ENCODE data around the gene SORCS1.

Gene SORCS1

DNA sequence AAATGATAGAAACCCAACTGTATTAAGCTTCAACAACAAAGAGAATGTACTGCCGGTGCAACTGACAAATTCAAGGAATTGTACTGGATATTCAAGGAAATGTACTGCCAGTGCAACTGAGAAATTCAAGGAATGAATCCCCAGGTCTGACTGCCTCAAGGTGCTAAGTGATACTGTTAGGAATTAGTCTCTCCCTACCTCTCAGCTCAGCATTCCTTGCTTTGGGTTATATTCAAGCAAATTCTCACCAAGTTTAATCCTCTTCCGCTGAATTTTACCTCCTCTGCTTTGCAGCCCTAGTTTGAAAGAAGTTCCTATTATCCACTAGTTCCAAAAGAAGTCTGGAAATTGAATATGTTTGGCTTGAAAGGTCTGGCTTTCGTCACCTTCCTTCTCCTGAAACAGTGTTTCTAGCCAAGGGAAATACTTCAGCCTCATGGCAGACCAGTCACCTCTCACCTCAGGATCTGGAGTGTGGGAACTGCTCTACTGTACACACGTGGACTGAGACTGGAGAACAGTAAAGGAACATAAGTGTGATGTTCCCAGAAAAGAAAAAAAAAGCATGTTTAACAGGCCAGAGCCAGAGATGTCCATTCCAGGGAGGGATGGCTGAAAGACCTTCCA, 60.4 kb downstream of the SORCS1 start:
- FAIRE-seq (no peak), DNase-seq (ENCODE audit: low spot score) (no peak)

DNA sequence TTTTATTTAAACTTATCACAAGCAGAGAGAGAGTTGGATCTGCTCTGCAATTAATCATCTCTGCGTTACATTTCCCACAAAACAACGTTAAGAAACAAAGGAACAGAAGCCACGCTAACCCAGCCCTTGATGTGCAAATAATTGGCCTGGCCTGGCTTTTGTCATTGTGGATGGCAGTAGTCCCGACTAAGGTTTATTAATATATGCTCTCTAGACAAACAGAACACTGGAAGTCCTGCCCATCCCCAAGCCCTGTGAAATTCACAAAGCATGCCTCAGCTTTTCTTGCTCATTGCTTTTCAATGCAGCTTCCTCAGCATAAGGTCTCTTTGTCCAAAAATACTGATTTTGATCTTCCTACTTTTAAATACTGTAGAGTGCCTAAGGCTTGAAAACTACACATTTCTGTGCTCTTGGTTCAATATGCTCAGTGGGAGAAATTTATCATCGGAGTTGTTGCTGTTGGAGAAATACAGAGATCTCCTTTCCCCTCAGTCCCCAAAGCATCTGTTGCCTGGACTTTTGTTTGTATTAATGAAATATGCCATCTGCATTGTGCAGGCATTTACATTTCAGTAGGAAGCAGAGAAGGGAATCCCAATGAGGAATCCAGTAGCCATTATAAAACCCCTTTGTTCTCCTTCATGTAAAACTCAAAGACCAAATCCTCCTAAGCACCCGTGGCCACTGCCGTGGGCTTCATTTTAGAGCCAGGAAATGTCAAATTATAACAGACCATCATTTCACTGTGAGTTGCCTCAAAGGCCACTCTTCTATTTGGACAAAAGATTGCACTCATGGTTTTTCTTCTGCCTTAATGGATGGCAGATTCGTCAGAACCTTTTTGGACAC, 61.1 kb downstream of the SORCS1 start:
- no peak for DNase-seq (ENCODE audit: low spot score)
- no peak for FAIRE-seq

DNA sequence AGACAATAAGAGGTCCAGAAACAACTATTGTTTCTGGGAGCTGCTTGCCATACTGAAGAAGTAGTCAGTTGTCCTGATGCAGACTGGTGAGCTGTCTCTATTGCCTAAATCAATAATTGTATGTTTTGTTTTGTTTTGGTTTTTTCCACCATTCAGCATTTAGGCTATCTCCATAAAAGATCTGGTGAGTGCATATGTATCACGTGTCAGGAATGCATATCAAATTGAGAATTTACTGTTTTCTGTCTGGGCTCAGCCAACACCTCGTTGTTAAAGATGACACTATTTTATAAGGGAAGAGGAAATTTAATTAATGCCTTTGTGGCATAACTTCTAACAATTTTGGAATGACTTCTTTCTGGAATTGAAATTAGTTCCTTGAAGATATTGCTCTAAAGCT, 66.2 kb downstream of the SORCS1 start:
- FAIRE-seq (no peak), DNase-seq (ENCODE audit: low spot score) (no peak)

DNA sequence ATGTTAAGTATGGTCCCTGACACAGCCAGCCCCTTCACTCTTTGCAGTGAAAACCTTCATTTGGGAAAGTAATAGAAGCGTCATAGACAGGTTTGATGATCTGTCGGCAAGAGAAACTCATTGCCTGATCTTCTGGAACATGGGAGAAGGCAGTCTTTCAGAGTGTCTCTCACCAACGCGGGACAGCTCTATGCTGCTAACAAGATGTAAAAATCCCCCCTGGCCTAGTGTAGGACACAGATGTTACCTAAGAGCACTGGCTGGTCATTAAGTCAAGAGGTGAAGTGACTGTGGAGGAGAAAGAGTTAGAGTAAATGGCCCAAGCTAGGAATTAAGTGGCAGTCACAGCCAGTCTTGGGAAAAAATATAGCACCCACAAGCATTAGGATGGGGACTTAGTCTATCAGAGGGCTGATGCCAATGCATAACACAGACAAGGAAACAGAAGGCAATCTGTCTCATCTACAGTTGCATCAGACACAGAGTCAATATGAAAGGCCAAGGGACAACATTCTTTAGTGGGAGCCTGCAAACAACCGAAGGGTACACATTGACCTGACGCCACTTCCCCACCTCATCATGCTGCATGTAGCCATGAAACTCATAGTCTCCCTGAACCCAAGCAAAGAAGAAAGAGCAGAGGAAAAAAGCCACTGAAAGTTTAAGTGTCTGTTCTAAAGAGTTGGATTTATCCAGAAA, 69.5 kb downstream of the SORCS1 start:
- FAIRE-seq (no peak), DNase-seq (ENCODE audit: low spot score) (no peak)

DNA sequence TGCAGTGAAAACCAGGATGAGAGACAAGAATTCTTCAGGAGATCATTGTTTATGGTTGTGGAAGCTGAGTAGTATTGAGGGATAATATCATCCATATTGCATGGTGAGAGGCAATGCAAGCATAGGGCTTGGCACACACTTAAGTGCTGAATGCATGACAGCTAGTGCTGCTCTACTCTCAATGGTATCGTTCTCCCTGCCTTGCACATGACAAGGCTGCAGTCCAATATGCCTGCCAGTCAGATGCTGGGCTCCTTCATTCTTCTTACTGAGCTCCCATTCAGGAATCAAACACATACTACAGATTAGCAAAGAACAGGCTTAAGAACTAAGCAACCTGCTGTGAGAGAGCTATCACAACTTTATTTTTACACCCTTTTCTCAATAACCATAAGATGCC, 72.2 kb downstream of the SORCS1 start:
- no peak for FAIRE-seq
- no peak for DNase-seq (ENCODE audit: low spot score)

DNA sequence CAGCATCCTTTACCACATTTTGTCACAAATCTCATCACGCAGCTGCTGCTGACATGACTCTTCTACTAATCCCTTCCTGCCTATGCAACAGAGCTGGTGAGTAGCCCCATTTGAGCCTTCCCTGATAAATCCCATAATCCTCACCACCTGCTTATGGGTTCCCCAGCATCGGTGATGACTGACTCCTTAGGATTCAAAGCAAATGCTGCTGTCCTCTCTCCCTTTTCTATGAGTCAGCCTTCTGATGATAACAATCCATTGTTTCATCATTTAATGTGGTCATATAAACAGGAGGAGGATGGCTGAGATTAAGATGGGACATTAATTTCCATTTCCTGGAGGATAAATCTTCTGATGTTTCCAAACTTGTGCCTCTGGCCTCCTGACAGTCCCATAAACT, 73.4 kb downstream of the SORCS1 start:
- DNase-seq (ENCODE audit: low spot score) (no peak), FAIRE-seq (no peak)

DNA sequence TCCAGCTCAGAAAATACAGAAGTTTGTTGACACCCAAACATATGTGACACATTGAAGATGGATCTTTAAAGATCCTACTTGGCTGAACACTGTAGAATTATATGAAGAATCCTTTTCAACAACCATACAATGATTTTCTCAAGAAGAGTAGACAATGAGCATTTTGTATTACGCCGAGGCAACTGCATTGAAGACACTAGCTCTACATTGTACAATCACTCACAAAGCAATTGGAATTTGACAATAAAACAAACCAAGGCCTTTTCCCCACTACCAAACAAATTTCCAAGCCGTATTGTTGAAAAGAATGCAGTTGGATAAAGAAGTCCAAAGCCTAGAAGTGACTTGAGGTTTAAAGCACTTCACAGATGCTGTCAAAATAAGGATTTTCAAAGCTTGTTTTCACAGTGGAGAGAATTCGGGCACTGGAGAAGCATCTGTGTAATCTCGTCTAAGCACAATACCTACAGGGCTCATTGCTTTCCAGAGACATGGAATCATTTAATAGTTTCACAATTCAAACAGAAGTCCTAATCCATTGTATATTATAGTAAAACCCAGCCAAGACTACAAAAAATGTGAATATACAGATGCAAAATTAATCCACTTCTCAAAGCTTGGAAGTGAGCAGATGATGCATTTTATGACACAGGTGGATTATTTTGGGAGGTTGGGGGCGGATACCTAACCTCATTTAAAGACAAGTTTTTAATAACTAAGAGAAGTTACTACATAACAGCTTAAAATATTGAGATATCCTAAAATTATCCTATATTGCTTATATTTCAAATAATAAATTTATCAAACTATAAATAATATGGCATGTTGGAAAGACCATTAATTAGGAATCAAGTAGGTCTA, 78.6 kb downstream of the SORCS1 start:
- no peak for DNase-seq (ENCODE audit: low spot score)
- FAIRE-seq = no peak

DNA sequence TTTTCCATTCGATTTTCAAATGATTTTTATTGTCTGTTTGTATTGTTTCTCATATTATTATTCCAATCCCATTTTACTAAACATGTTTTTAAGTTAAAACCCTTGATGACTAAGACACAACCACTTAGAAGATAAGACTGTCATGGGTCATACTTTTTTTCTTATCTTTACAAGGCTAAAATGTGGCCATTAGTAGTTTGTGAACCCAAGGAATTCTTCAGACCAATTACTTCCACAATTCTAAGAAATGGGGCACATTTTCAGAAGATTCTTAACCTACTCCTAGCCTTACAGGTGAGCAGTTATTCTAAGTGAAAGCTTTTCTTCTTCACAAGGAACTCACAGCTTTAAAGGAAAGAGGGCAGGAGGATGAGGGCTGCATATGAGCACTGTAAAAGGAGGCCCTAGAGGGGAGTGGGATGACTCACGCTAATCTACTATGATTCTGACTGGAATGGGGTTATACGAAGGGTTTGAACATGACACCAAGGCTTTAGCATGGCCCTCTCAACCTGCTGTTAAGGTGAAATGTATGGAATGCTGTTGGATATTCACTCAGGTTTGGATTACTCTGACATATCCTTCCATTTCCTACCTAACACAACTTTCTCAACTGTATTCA, 81.0 kb downstream of the SORCS1 start:
- FAIRE-seq (no peak), DNase-seq (ENCODE audit: low spot score) (no peak)

DNA sequence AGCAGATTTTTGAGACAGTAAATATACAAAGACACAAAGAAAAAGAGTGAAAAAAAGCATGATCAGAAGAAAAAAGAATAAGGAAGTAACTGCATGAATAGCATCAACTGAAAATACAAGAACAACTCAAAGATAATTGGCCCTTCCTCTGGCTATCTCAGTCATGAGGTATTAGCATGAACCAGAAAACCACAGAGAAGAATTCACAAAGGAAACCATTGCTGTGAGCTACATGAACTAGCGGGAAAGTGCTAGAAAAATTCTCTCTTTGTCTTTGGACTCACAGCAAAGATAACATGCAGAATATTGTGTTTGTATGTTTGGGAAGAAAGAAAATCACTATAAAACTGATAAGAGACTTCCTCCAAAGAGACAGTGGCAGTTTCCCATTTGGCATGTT, 82.9 kb downstream of the SORCS1 start:
- DNase-seq (ENCODE audit: low spot score) = no peak
- FAIRE-seq = no peak

DNA sequence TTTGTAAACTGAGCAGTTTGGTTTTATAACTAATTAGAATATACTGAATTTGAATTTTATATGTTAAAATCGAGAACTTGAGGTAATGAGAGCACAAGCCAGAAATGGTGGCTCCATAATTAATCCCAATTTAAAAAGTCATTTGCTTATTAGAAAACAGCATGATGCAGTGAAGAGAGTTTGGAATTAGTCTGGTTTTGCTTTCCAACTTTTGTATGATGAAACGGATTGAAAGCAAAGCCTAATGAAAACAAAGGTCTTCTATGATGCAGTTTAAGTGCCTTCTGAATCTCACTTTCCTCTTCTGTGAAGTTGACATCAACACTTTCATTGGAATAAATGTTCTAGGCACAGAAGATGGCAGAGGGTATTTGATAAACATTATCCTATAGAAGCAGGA, 89.4 kb downstream of the SORCS1 start:
- DNase-seq (ENCODE audit: low spot score) (no peak), FAIRE-seq (no peak)

DNA sequence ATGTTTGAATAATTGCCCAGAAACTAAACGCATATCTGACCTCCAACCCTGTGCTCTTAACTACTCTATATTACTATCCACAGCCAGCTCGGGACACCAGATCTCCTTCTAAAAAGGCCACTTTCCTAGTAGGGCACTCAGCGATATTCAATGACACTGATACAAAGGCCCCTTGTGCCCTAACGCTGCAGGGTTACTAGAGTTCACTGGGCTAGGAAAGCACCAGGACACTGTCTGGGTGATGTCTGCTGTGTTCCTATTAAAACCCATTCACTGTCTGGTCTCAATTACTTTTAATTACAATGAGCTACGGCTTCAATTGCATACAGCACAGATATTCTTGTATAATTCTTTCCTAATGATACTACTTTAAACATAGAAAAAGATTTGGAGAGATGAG, 91.7 kb downstream of the SORCS1 start:
- DNase-seq (ENCODE audit: low spot score) (no peak), FAIRE-seq (no peak)

DNA sequence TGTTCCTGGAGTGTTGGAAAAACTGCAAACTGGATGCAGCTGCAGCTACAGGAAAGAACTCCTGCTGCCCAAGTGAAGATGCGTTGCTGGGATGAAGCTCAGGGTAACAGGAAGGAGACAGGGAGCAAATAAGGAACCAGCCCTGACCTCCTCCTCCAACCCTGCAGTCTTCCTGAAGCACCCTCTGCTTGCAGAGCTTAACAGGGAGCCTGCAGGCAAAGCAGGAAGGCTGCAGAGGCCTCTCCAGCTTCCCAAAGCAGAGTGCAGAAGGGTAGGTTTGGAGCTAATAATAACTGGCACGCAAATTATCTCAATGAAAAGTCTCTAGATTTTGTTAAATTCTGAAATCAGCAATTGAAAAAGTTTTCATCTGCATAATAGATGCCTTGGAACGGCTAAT, 92.5 kb downstream of the SORCS1 start:
- no peak for FAIRE-seq
- no peak for DNase-seq (ENCODE audit: low spot score)

DNA sequence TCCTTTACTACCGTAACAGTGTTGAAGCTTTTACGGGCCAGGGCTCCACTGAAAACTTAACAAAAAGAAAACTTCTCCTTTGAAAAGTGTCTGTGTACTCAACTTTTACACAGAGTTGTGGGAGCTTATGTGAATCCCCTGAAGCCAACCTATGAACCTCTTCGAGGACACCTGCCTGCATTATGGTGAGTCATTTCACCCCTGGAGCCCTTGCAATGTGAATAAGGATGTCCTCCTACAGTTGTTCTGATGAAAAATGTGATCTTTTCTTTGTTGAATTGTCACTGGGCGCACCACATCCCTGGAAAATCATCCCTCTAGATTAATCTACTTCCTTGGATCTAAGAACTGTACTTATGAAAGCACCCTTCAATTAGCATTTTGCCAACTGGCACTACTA, 93.2 kb downstream of the SORCS1 start:
- FAIRE-seq = no peak
- DNase-seq (ENCODE audit: low spot score) = no peak

DNA sequence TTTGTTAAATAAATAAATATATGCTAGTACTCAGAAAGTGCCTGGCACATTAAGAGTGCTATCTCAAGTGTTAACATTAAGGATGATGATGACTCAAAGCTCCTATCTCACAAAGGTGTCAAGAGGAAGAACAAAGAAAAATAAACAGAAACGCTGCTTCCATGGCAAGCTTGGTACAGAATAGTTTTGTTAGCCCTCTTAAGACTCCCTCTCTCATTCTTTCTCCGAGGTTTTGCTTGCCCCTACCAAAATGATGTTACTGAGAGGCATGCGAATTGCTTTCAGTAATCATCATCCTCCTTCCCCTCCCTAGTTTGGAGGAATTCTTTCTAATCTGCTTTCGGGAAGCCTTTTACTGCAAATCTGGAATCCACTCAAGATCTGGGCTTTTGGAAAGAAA, 96.7 kb downstream of the SORCS1 start:
- FAIRE-seq = no peak
- no peak for DNase-seq (ENCODE audit: low spot score)

DNA sequence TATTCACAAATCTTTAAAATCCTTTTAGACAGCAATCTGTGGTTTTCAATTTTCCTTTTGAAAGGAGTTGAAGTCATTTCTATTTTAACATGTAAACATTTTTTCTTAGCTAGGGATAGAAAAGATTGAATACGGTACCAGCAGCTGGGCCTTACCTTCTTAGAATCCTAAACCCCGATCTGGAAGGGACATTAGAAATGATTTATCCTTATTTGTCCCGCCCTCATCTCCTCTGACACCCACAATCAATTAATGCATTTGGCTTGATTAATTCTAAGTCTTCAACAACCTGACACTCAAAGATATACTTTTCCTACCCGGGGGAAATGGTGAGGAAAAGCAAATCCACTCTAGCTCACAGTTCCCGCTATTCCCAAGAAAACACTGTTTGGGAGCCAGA, 100.4 kb downstream of the SORCS1 start:
- FAIRE-seq = no peak
- DNase-seq (ENCODE audit: low spot score) = no peak

DNA sequence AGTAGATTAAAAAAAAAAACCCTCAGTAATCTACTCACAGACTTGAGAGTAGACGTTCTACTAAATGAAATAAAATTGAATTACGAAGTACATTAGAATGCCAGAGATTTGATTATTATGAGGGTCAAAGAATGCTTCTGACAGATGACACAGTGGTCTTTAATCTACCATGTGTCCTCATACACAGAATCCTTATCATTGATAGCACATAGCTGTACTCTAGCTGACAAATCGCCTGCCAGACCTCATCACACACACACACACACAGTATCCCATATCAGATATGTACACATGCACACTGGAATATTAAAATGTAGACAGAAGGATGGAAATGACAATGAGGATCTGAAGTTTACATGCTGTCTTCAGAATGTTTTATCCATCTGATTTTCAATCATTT, 104.6 kb downstream of the SORCS1 start:
- no peak for FAIRE-seq
- no peak for DNase-seq (ENCODE audit: low spot score)

DNA sequence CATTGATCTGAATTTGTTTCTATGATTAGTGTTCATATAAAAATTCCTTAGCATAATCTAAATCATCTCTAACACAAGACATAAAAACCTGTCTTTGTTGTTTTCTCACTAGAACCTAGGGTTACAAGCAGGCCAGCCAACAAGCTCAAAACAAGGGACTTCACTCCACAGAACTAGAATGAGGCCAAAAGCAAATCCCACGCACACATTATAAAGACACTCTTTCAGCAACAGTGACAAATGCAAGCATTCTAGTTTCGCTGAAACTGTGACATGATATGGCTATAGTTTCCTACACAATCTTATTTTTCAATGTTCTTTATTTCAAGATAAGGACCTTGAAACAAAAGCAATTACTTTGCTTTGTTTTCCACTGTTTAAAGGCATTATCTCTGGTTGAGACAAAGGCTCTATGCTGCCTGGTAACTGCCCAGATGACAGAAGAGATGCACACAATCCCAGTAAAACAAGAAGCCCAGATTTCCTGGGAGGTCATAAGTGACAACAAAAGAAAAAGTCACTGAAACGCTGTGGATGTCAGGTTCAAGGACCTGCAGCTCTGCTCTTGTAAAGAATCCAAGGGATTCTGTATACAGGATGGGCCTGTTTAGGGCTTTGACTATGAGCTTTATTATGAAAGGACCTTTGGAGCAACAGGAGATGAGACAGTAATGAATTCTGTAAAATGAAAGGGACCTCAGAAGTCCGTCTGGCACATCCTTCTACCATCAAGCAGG, 105.3 kb downstream of the SORCS1 start:
- no peak for FAIRE-seq
- DNase-seq (ENCODE audit: low spot score) = no peak

DNA sequence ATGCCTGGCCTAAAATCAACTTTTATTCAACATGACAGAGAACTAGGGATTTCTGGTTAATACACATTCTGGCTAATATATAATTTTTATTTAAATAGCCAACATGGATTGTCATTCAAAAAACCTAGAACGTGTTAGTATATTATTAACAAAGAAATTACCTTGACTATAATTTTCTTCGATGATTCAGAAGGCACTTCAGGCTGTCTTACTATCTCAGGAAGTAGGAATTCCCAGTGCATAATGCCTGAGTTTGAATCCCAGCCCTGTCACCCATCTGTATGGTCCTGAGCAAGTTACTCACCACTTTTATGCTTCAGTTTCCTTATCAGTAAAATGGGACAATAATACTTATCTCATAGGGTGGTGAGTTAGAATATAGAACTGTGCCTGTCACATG, 106.2 kb downstream of the SORCS1 start:
- DNase-seq (ENCODE audit: low spot score) (no peak), FAIRE-seq (no peak)

DNA sequence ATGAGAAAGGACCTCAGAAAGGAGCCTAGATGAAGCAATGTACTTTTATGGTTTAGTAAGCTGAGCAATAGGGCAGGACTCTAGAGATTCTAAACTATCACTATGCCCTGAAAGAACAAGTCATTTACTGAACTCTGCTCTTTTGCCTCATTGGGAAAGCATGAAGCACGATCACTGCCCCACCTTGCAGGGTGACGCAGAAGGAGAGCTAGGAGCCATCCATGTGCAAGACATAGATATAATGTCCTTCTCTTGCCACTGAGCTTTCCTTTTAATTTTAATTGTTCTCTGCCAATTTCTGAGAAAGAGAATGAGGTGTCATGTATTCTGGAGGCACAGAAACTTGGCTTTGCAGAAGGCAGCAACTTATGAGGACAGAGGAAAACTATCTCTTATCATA, 108.3 kb downstream of the SORCS1 start:
- DNase-seq (ENCODE audit: low spot score) (no peak), FAIRE-seq (no peak)

DNA sequence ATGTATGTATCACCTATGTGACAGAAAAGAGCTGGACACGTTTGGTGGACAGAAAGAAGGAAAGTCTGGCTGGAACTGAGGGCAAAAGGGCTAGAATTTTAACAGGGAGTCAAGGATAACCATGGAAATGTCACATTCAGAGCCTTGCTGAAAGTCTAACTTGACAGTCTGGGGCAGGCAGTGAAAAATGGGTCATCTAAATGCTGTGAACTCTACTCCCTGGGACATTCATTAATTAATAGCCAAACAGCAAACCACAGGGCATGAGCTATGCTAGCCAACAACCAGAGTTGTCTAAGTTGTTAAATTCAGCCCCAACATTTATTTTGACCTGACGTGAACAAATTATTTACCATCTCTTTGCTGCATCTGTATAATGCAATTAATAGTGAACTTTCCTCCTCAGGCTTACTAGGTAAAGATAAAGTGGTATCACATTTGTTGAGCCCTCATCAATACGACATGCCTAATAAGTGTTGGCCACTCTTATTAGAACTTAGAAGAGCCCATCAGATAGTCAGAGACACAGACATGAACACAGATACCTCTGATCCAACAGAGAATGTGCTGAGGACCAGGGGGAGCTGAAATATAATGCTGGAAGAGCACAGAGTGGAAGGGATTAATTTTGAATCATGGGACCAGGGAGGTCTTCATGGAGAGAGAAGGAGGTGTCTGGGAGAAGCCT, 109.9 kb downstream of the SORCS1 start:
- DNase-seq (ENCODE audit: low spot score) (no peak), FAIRE-seq (no peak)

Measured in RCC 7860 (cell line).